Common myeloid progenitor, CD34-positive (primary cell): ENCODE data around the gene AKAP6.

Source experiments
- CTCF ChIA-PET: fragments of 350-600 bp; sonication (Branson Sonifier 250); formaldehyde crosslinking; loops from one replicate; lab custom pipeline; 2021; ENCODE audit warnings: antibody characterized with exemption; lab: Charles Lee
- POLR2A ChIA-PET: fragments of 350-600 bp; sonication (Branson Sonifier 250); formaldehyde crosslinking; loops from one replicate; lab custom pipeline; 2021; ENCODE audit warnings: antibody characterized with exemption; lab: Charles Lee
- DNase-seq, 3 donors: peaks; one replicate each; pipeline versions ENCODE4 v3.0.0 to v3.0.0-alpha.2; 2013
- H3K27ac ChIP-seq, 2 experiments: 1 replicate in 1 of 2; 2 replicates in 1 of 2; pipeline ENCODE4 v1.7.0; 2013; ENCODE audit warnings: inconsistent platforms in 2 of 2, low read length in 2 of 2, mild to moderate bottlenecking in 2 of 2, low read depth in 1 of 2, moderate library complexity in 1 of 2; ENCODE audit not compliant: severe bottlenecking in 2 of 2, insufficient read depth in 1 of 2, poor library complexity in 1 of 2
- H3K27me3 ChIP-seq, 5 experiments: replicated peaks in 2 of 5; 1 replicate in 3 of 5; 2 replicates in 2 of 5; pipeline versions ENCODE4 v1.6.1 to v1.7.0; 2013; ENCODE audit warnings: low read length in 4 of 5, mild to moderate bottlenecking in 2 of 5, moderate library complexity in 2 of 5, inconsistent platforms in 1 of 5; ENCODE audit not compliant: insufficient read depth in 5 of 5, control insufficient read depth in 4 of 5
- H3K36me3 ChIP-seq, 4 experiments: 1 replicate in 2 of 4; 2 replicates in 2 of 4; pipeline versions ENCODE4 v1.6.1 to v1.7.0; 2013; ENCODE audit warnings: low read length in 3 of 4, control low read depth in 1 of 4, mild to moderate bottlenecking in 1 of 4; ENCODE audit not compliant: control insufficient read depth in 4 of 4, insufficient read depth in 4 of 4
- H3K4me1 ChIP-seq, 4 experiments: 1 replicate in 3 of 4; 2 replicates in 1 of 4; pipeline versions ENCODE4 v1.6.1 to v1.7.1; 2013; ENCODE audit warnings: low read length in 3 of 4, mild to moderate bottlenecking in 3 of 4, control low read depth in 1 of 4, inconsistent platforms in 1 of 4, moderate library complexity in 1 of 4; ENCODE audit not compliant: control insufficient read depth in 4 of 4, insufficient read depth in 4 of 4; ENCODE audit errors: control extremely low read depth in 1 of 4
- H3K4me3 ChIP-seq, 7 experiments: 1 replicate in 4 of 7; 2 replicates in 3 of 7; pipeline versions ENCODE4 v1.5.1 to v1.7.0; 2013; ENCODE audit warnings: mild to moderate bottlenecking in 7 of 7, low read length in 6 of 7, moderate library complexity in 6 of 7, inconsistent platforms in 2 of 7, low read depth in 2 of 7, control low read depth in 1 of 7; ENCODE audit not compliant: insufficient read depth in 4 of 7, control insufficient read depth in 1 of 7; ENCODE audit errors: extremely low read depth in 1 of 7
- H3K9me3 ChIP-seq, 5 experiments: 1 replicate in 4 of 5; 2 replicates in 1 of 5; pipeline versions ENCODE4 v1.6.1 to v1.7.1; 2013; ENCODE audit warnings: low read length in 4 of 5, mild to moderate bottlenecking in 2 of 5, inconsistent platforms in 1 of 5, low read depth in 1 of 5, moderate library complexity in 1 of 5; ENCODE audit not compliant: control insufficient read depth in 4 of 5, insufficient read depth in 2 of 5; ENCODE audit errors: control extremely low read depth in 1 of 5
- WGBS: methylation state at CpG from one replicate; pipeline ENCODE4 v1.1.5; 2013; ENCODE audit not compliant: insufficient coverage; 5-methylcytosine and 5-hydroxymethylcytosine counted together

Gene AKAP6

DNA sequence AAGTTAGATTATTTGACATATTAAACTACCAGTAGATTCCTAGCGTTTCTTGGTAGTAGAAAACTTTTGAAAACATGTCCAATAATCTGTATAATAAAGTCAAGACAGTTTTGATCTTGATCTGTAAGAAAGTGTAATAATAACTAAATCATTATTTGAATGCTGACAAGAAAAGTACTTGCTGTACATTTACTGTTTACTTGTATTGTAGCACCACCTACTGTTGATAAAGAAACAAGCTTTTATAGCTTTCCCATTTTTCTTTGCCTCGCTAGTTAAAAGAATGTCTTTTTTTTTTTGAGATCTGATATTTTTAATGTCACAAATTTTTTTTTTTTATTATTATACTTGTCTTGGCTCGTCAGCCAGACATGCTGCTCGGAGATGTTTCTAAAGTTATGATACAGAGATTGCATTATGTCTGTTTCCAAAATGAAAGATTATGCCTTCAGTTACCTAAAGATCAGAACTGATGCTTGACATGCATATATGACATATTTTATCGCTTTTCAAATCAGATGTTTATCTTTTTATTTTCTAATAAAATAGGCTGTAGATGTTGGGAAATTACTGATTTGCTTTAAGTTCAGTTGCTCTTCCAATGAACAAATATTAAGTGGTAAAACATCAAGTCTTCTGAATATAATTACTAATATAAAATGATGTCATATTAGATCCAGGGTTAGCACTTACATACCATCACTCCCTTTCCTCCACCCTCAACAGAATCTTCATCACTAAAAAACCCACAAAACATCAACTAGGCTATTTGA lies 140.5 kb downstream of the AKAP6 start:
- Histone ChIP-seq H3K27me3 (no peaks in the 10 kb centered on the region), H3K27ac (no peak overlapping the region), H3K9me3 (no peaks in the 10 kb centered on the region), H3K4me3 (no peak overlapping the region), H3K4me1 (no peaks in the 10 kb centered on the region), H3K36me3 (no peaks in the 10 kb centered on the region)
- ChIA-PET POLR2A (no interaction called here), CTCF (interaction anchor here (0.6 to 2.2 kb wide), 3 partner anchors 215 to 1178 kb away, joined by 3 to 9 read pairs (median 3); no protein-coding TSS in a partner anchor)
- WGBS: no CpG with 5 or more reads among the region's 5 CpGs
- peak; percentile 45 to 72 (median 63) for DNase-seq

GRCh38 chr14:32470161-32470715 lies 141.1 kb downstream of the AKAP6 start:
- Histone ChIP-seq H3K4me1 (no peaks in the 10 kb centered on the region), H3K9me3 (no peaks in the 10 kb centered on the region), H3K27ac (no peak overlapping the region), H3K36me3 (no peaks in the 10 kb centered on the region), H3K4me3 (no peak overlapping the region), H3K27me3 (no peaks in the 10 kb centered on the region)
- ChIA-PET CTCF (interaction anchor here (1.2 to 2.2 kb wide), 2 partner anchors 216 to 550 kb away, joined by 3 to 9 read pairs; no protein-coding TSS in a partner anchor), POLR2A (no interaction called here)
- 76% methylated on average over 4 of the region's 4 CpGs for WGBS
- DNase-seq: no peak

DNA sequence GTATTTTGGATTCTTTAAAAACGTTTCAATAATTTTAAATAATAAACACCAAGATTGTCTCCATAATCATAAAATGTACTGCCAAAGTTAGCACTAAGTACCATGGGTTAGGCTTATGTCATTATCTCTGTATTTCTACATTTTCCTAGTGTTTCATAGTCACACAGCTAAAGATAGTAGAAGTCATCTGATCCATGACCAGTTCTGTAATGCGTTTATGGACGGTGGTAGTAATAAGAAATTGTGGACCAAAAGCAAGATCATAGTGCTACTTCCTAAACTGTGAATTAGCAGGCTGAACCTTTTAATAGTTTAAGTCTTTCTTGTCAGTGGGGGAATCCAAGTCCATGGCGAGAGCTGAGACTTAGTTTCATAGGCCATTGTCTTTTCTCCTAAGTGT lies 142.1 kb downstream of the AKAP6 start:
- no peaks in the 10 kb centered on the region for H3K36me3 ChIP-seq
- H3K4me1 ChIP-seq: no peaks in the 10 kb centered on the region
- no peaks in the 10 kb centered on the region for H3K9me3 ChIP-seq
- POLR2A ChIA-PET: no interaction called here
- 97% methylated on average over 3 of the region's 4 CpGs for WGBS
- no peaks in the 10 kb centered on the region for H3K27me3 ChIP-seq
- no peak overlapping the region for H3K4me3 ChIP-seq
- CTCF ChIA-PET: interaction anchor here (2.0 to 2.2 kb wide), 2 partner anchors 217 to 961 kb away, joined by 4 to 9 read pairs; no protein-coding TSS in a partner anchor
- no peak for DNase-seq
- H3K27ac ChIP-seq: no peak overlapping the region

DNA sequence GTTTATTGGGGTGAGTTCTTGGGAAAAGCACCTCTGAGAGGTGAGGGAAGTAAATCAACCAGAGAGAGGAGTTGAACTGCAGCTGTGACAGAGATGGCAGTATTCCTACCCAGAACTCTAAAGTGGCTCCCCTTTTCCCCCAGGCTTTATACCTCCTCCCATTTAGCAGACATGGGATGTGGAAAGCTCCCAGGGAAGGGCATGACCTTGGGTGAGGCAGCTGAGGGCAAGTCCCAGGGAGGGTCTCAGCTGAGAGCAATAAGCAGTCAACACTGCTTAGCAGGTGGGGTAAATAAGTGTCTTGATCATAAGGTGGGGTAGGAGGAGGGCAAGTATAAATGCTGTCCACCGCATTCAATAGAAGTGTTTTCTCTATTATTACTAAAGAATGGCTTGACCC lies 143.0 kb downstream of the AKAP6 start:
- no CpG with 5 or more reads among the region's 1 CpG for WGBS
- Histone ChIP-seq H3K27me3 (no peaks in the 10 kb centered on the region), H3K9me3 (no peaks in the 10 kb centered on the region), H3K4me3 (no peak overlapping the region), H3K36me3 (no peaks in the 10 kb centered on the region), H3K27ac (no peak overlapping the region), H3K4me1 (no peaks in the 10 kb centered on the region)
- DNase-seq: no peak
- CTCF ChIA-PET: interaction anchor here (0.5 to 2.0 kb wide), 3 partner anchors 42 to 962 kb away, joined by 3 to 4 read pairs (median 4); no protein-coding TSS in a partner anchor
- POLR2A ChIA-PET: no interaction called here

- CTCF ChIA-PET: interaction anchor here (0.9 to 2.0 kb wide), 4 partner anchors 24 to 963 kb away, joined by 3 to 4 read pairs (median 4); no protein-coding TSS in a partner anchor
- Histone ChIP-seq H3K27ac (no peak overlapping the region), H3K36me3 (no peaks in the 10 kb centered on the region), H3K27me3 (no peaks in the 10 kb centered on the region), H3K4me3 (no peak overlapping the region), H3K9me3 (no peaks in the 10 kb centered on the region), H3K4me1 (no peaks in the 10 kb centered on the region)
- 96% methylated on average over 3 of the region's 4 CpGs for WGBS
- POLR2A ChIA-PET: no interaction called here
- no peak for DNase-seq
Measured at GRCh38 chr14:32472512-32473463, 143.7 kb downstream of the AKAP6 start.

GRCh38 chr14:32473464-32473855 lies 144.4 kb downstream of the AKAP6 start:
- ChIA-PET POLR2A (no interaction called here), CTCF (interaction anchor here (0.9 to 2.0 kb wide), 4 partner anchors 23 to 963 kb away, joined by 3 to 4 read pairs (median 4); no protein-coding TSS in a partner anchor)
- no peak overlapping the region for H3K4me3 ChIP-seq
- H3K9me3 ChIP-seq: no peaks in the 10 kb centered on the region
- 96% methylated on average over 3 of the region's 3 CpGs for WGBS
- no peaks in the 10 kb centered on the region for H3K27me3 ChIP-seq
- H3K4me1 ChIP-seq: no peaks in the 10 kb centered on the region
- no peak overlapping the region for H3K27ac ChIP-seq
- no peaks in the 10 kb centered on the region for H3K36me3 ChIP-seq
- DNase-seq: no peak
